GM19238 (cell line): ENCODE results near the gene OVCH1.

Experiments used
- DNase-seq: peaks from one replicate; pipeline ENCODE4 v3.0.0; 2011; ENCODE audit warnings: low spot score; ENCODE audit not compliant: insufficient read length

Gene OVCH1

GRCh38 chr12:29497588-29497987 lies at the start of gene OVCH1:
Gene OVCH1, minus strand, starts transcription at chr12:29497686. Its CDS starts 0 bp downstream, at chr12:29497686.
- no peak for DNase-seq

- DNase-seq: no peak
Observed at GRCh38 chr12:29547151-29547632, 49.7 kb upstream of the OVCH1 start.

- DNase-seq: no peak
Observed at GRCh38 chr12:29546000-29546399, 48.5 kb upstream of the OVCH1 start.

- no peak for DNase-seq
Observed at GRCh38 chr12:29545102-29545467, 47.6 kb upstream of the OVCH1 start.

- DNase-seq: no peak
Observed at GRCh38 chr12:29544428-29545101, 47.1 kb upstream of the OVCH1 start.

GRCh38 chr12:29543036-29543435 lies 45.5 kb upstream of the OVCH1 start:
- DNase-seq: no peak

- no peak for DNase-seq
Observed at GRCh38 chr12:29537298-29537697, 39.8 kb upstream of the OVCH1 start.

GRCh38 chr12:29534935-29535334 lies 37.4 kb upstream of the OVCH1 start:
- DNase-seq: no peak

- DNase-seq: no peak
Observed at GRCh38 chr12:29533815-29534489, 36.5 kb upstream of the OVCH1 start.

GRCh38 chr12:29531471-29531870 lies 34.0 kb upstream of the OVCH1 start:
- no peak for DNase-seq

GRCh38 chr12:29530436-29530835 lies 33.0 kb upstream of the OVCH1 start:
- DNase-seq: no peak

- DNase-seq: no peak
Observed at GRCh38 chr12:29528161-29528560, 30.7 kb upstream of the OVCH1 start.

GRCh38 chr12:29521951-29522350 lies 24.5 kb upstream of the OVCH1 start:
- DNase-seq: no peak

GRCh38 chr12:29519585-29520182 lies 22.2 kb upstream of the OVCH1 start:
- DNase-seq: no peak

- no peak for DNase-seq
Observed at GRCh38 chr12:29518407-29518806, 20.9 kb upstream of the OVCH1 start.

GRCh38 chr12:29517264-29517663 lies 19.8 kb upstream of the OVCH1 start:
- DNase-seq: no peak

GRCh38 chr12:29516431-29516875 lies 19.0 kb upstream of the OVCH1 start:
- no peak for DNase-seq

GRCh38 chr12:29510591-29511185 lies 13.2 kb upstream of the OVCH1 start:
- DNase-seq: no peak

GRCh38 chr12:29509503-29509902 lies 12.0 kb upstream of the OVCH1 start:
- DNase-seq: no peak

- DNase-seq: no peak
Observed at GRCh38 chr12:29508949-29509348, 11.5 kb upstream of the OVCH1 start.

GRCh38 chr12:29505122-29505521 lies 7.6 kb upstream of the OVCH1 start:
- no peak for DNase-seq

GRCh38 chr12:29503283-29503682 lies 5.8 kb upstream of the OVCH1 start:
- no peak for DNase-seq
